Inferior parietal cortex (tissue), 1 donor: ENCODE measurements around the gene DPP10.
"Not testable (repeated sequence)": the region's sequence is repeated elsewhere in the genome, so short reads cannot be mapped to it uniquely, and the experiment has no call there.

ENCODE experiments used
- DNase-seq: peaks from one replicate; pipeline ENCODE4 v3.0.0-alpha.2; 2016; ENCODE audit errors: extremely low spot score

The DPP10 gene

GRCh38 chr2:114515882-114516281, 73.4 kb downstream of the DPP10 start:
- no peak for DNase-seq

DNA sequence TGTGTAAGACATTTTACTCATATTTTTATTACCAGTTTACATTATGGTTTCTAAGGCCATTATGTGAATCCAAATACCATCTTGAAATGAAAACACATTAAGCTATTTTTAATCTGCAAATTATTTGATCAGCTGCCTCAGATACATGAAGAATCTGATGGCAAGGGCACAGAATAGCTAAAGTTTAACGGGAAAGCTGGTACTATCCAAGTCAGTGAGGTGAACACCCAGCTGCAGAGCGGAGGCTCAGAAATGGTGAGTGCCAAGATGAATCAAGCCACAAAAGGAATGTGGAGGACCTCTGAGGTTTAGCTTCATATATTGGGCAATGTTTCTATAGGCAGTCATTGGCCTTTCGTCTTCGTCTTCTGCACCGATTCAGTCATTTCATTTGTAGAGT, 75.1 kb downstream of the DPP10 start:
- no peak for DNase-seq

DNA sequence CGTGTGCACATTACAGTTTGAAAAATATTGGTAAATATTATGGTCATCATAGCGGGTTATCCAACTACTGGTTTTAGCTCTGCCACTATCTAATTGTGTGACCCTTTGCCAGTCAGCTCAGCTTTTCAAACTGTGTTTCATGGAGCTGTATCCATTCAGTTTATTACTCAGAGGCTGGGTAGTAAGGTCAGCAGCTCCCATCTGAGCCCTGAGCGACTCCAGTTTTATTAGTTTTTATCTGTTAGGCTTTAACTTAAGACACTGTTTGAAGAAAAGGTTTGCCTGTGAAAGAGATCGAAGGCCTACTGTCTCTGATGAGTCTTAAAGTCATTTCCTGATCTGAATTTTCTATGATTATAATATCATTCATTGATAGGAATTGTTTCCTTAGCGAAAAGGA, 76.3 kb downstream of the DPP10 start:
- DNase-seq, result no peak

DNA sequence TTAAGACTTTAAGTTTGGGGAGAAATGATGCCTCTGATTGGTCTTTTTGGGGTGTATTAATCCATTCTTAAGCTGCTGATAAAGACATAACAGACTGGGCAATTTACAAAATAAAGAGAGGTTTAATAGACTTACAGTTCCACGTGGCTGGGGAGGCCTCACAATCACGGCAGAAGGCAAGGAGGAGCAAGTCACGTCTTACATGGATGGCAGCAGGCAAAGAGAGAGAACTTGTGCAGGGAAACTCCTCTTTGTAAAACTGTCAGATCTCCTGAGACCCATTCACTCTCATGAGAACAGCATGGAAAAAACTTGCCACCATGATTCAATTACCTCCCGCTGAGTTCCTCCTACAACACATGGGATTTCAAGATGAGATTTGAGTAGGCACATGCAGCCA, 80.2 kb downstream of the DPP10 start:
- DNase-seq, result not testable (repeated sequence)

DNA sequence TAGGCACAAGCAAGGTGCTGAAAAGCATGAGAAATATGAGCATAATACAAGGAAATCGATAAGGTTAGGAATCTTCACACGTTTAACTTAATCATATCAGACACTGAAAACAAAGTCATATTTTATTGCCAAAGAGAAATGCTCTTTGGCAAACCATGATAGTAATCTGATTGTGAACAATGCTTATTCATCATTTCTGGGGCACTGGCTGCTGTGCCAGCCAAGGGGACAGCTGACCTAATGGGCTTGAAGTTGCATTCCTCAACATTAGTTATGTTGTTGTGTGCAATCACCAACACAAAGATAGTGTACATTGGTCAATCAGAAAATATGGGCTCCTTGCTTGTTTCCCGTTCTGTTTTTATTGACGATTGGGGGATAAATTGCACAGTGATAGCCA, 83.5 kb downstream of the DPP10 start:
- DNase-seq, result no peak

- no peak for DNase-seq
Observed at GRCh38 chr2:114526841-114527240, 84.4 kb downstream of the DPP10 start.

GRCh38 chr2:114527330-114527983, 85.0 kb downstream of the DPP10 start:
- no peak for DNase-seq

DNA sequence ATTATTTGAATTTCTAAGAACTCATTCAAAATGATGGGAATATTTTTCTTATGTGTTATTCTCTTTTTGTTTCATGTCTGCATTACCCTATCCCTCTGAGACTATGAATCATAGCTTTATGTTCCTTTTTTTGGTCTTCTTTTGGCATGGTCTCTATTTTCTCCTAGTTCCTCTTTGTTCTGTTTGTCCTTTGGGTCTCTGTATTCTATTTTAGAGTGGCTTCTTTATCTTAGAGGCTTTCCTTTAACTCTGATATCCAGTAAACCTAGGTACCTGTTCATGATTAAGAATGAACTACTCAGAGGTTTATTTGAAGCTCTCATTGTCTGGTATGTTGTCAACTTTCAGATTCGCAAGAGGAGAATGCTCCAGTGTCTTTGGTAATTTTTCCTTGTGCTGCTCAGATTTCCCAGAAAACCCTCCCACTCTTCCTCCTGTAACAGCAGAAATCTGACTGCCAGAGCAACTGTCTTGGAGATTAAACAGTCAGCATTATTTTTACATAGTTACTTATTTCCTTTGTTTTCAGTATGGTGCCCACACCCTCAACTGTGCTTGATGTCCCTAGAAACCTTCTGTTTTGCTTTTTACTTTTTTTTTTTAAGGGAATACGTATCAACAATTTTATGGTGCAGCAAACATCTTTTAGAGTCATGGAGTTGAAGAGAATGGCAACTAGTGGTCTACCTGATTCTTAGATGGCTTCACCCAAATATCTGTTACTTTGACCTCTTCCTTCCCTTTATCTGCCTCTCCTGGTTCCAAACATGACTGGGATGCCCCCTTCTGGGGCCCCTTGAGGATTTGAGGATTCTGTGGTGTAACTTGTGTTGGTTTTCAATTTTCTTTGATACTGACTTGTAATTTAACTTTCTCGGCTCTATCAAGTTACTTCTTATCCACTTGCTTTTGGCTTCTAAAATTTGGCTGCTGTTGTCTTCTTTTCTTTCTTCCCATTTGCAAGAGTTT, 92.0 kb downstream of the DPP10 start:
- DNase-seq, result no peak

DNA sequence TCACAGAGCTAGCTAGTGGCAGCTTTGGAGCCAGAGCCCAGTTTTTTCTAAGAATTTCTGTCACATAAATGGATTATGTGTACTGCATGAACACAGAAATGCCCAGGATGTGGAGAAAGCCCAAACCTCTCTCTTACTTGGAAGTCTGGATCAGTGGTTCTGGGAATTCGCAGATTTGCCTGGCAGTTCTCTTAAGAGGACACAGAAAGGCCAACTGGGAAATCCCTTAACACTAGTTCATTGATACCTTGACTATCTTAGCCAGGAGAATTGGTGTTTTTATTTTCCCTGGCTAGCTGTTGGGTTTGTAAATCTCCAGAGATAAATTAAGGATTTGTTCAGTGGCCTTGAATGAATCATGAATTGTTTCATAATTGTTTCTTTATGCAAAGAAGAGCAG, 95.3 kb downstream of the DPP10 start:
- DNase-seq, result no peak

GRCh38 chr2:114542695-114543094, 100.3 kb downstream of the DPP10 start:
- DNase-seq, result no peak

DNA sequence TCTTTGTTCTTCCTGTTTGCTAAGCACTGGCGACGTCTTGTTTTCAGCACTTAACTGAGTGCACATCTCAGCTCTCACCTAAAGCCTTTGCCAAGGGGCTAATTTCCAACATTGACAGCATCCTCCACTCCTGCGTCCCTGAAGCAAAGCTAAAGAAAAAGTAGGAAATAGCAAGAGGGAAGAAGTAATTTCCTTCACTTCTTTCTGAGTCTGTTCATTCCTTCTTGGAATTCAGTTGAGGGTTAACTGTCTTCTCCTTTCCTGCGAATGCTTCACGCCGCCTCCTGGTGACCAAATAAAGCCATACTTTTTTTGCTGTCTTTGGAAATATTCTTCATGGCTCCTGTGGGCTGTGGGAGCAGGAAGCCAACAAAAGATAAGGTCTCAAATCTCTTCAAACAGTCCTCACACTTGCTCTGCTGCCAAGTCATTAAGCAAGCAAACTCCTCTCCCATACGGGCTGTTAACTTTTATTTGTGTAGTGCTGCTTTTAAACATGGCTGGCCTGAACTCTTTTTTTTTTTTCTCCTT, 100.9 kb downstream of the DPP10 start:
- peak; percentile 35 for DNase-seq

DNA sequence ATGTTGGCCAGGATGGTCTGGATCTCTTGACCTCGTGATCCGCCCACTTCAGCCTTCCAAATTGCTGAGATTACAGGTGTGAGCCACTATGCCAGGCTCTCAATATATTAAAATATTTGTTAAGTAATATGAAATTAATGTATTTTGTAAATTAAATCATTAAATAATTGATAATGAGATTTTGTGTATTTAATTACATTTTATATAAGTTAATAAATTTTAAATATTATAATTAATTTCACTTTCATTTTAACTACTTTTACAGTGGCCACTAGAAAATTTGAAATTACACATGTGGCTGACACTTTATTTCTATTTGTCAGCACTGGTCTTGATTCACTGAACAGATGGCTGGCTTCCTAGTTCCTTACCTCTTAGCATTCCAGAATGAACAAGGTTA, 102.6 kb downstream of the DPP10 start:
- no peak for DNase-seq

DNA sequence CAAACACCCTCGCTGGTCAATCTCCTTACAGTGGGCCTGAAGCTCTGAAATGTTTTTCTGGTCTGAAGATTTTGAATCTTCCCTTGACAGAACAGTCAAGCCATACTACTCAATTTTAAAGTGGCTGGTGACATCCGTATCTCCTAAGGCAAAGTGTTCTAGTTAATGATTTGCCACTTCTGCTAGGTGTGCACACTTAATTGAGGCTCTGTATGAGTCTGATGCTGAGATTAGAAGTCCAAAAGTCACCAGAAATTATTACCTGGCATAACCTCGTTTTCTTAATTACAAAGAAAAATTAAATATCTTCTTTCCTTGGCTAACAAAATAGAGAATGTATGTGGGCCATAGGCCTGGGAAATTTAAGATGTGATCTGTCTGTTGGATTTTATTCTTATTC, 104.1 kb downstream of the DPP10 start:
- no peak for DNase-seq

GRCh38 chr2:114548151-114548550, 105.7 kb downstream of the DPP10 start:
- no peak for DNase-seq

DNA sequence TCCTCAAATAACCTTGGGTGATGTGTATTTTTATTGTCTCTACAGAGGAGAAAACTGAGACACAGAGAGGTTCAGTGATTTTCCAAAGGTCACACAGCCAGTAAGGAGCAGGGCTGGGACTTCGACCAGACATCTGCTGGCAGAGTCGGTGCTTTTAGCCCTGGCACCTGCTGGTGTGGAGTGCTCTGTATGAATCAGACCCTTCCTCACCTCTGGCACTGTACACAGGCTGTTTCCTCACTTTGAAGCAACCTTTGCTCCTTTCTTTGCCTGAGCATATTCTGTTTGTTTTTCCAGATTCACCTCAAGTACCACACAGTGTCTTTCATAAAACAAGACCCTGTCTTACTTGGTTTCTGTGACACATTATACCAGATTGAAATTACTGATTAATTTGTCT, 107.9 kb downstream of the DPP10 start:
- DNase-seq, result no peak

DNA sequence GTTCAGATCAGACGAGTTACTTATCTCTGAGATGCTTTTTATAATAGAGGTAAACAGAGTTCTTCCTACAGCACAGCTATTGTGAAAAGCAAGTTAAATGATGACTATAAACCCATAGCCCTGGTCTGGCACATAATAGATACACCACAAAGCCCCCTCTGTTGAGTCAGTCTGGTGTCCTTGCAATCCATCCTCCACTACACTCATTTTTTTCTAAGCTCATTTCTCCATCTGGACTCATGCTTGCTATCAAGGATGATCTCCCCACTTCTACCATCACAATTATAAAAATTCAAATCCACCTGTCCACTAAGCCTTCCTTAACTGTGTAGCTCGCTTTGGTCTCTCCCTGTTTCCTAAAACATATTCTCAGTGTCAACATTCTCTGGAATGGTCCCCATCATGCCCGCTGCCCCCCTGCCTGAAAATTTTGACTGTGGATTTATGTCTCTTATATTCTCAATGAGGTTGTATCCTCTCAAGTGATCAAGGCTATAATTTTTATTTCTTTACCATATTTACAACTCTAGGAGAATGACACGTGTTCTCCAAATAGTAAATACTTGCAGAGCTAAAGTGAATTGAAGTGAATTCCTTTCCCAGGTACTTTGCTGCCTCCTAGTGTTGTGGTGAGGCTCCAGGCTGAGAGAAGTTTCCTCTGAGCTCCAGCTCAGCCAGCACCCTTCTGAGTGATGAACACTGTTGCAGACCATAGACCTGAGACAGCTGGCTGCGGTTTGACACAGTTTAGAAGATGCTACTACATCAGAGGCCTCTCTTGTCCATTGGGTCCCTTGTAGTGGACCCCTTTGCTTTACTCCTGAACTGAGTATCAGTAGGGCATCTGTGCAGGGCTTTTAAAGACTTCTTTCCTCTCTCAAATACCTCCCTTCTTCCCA, 108.7 kb downstream of the DPP10 start:
- peak; percentile 77 for DNase-seq

- no peak for DNase-seq
Observed at GRCh38 chr2:114553027-114553426, 110.6 kb downstream of the DPP10 start.

DNA sequence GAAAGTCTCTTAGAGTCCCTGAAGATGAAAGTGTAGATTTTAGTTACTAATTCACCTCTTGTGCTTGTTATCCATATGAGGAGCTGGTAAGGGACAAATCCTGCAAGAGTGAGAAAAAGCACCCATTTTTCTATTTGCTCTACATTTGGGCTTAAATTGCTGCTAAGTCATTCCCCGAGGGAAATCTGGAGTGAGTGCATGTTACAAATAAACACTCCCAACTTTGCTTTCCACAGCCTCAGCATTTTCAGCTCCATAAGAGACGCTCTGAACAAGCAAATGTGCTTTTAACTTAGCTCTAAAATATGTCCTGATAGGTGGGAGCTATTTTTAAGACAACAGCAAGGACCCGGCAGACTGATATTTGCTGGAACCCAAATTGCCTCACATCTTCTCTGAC, 126.7 kb downstream of the DPP10 start:
- DNase-seq, result peak; percentile 14

DNA sequence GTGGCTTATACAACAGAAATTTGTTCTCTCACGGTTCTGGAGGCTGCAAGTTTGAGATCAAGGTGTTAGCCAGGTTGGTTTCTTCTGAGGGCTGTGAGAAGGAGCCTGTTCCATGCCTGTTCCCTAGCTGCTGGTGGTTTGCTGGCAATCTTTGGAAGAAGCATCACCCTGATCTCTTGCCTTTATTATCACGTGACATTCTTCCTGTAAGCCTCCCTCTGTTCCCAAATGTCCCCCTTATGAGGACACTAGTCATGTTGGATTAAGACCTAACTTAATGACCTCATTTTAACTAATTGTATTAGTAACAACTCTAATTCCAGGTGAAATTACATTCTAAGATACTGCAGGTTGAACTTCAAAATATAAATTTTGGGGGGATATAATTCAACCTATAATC, 135.2 kb downstream of the DPP10 start:
- DNase-seq, result no peak

GRCh38 chr2:114579542-114579941, 137.1 kb downstream of the DPP10 start:
- no peak for DNase-seq

DNA sequence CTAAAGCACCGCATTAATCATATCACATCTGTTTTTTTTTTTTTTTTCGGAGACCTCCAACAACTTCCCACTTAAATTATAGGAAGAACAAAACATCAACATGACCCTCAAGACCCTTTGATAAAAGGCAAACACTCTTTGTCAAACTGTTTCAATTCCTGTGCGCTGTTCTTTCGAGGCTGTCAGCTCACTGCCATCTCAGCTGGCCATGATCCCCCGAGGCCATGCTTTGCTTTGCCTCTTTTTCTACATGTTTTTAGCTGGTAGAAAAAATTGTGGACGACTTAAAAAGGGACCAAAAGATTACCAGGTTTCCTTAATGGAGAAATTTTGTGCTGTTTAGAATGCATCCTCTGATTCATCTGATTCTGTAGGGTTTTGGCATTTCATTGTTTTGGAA, 138.2 kb downstream of the DPP10 start:
- no peak for DNase-seq

GRCh38 chr2:114598329-114598728, 155.9 kb downstream of the DPP10 start:
- no peak for DNase-seq
